WTC11 (cell line): Measurements from ENCODE around the gene RALBP1. TPM values are rescaled to one million over a fixed set of nuclear protein-coding genes. Genes with fewer than 3 reads are reported as not detected.

Experiments used
- ATAC-seq: fragments of 200-7000 bp; cut with Tn5 transposase; 2 replicates; pipeline ENCODE4 v1.10.0; 2021; ENCODE audit warnings: mild to moderate bottlenecking, moderate library complexity
- CTCF ChIA-PET: fragments of 300-600 bp; sonication (Branson Sonifier 250); formaldehyde crosslinking; loops from one replicate; lab custom pipeline; 2021; ENCODE audit warnings: antibody characterized with exemption; lab: Charles Lee
- POLR2A ChIA-PET: fragments of 350-600 bp; sonication (Branson Sonifier 250); formaldehyde crosslinking; loops from one replicate; lab custom pipeline; 2021; ENCODE audit warnings: antibody characterized with exemption; lab: Charles Lee
- DNase-seq: peaks from one replicate; pipeline ENCODE4 v3.0.0; 2021; ENCODE audit warnings: low spot score
- H3K27ac Mint-ChIP-seq: 2 replicates; pipeline ENCODE4 v1.8.0; 2021; ENCODE audit warnings: mixed read lengths
- H3K27me3 Mint-ChIP-seq: 2 replicates; pipeline ENCODE4 v1.8.0; 2021; ENCODE audit warnings: low read depth, mild to moderate bottlenecking, moderate library complexity, mixed read lengths
- H3K36me3 Mint-ChIP-seq: 2 replicates; pipeline ENCODE4 v1.8.0; 2021; ENCODE audit warnings: mixed read lengths
- H3K4me1 Mint-ChIP-seq: 2 replicates; pipeline ENCODE4 v1.8.0; 2022; ENCODE audit warnings: mixed read lengths
- H3K4me3 Mint-ChIP-seq: 2 replicates; pipeline ENCODE4 v1.8.0; 2021; ENCODE audit warnings: mild to moderate bottlenecking, moderate library complexity, mixed read lengths
- H3K9me3 Mint-ChIP-seq: 2 replicates; pipeline ENCODE4 v1.8.0; 2021; ENCODE audit warnings: mixed read lengths
- AR ChIP-seq: fragments of 250-450 bp; sonication (Bioruptor Pico); IDR thresholded peaks from 2 replicates; pipeline ENCODE4 v1.9.0; 2021; ENCODE audit warnings: mild to moderate bottlenecking
- E2F1 ChIP-seq: sonication (generic); formaldehyde crosslinking; IDR thresholded peaks from 2 replicates; pipeline ENCODE4 v1.8.0; 2022; ENCODE audit warnings: mild to moderate bottlenecking, missing genetic modification reagents
- ESRRA ChIP-seq: sonication (generic); formaldehyde crosslinking; IDR thresholded peaks from 2 replicates; pipeline ENCODE4 v1.8.1; 2022; ENCODE audit warnings: mild to moderate bottlenecking, missing genetic modification reagents, borderline replicate concordance
- ETV6 ChIP-seq: sonication (generic); formaldehyde crosslinking; IDR thresholded peaks from 2 replicates; pipeline ENCODE4 v1.8.1; 2022; ENCODE audit warnings: mild to moderate bottlenecking, missing genetic modification reagents
- FOXP4 ChIP-seq: sonication (generic); formaldehyde crosslinking; IDR thresholded peaks from 2 replicates; pipeline ENCODE4 v1.8.0; 2022; ENCODE audit warnings: mild to moderate bottlenecking, missing genetic modification reagents
- GRHL2 ChIP-seq: fragments of 250-450 bp; sonication (Bioruptor Pico); IDR thresholded peaks from 2 replicates; pipeline ENCODE4 v1.8.0; 2022; ENCODE audit warnings: mild to moderate bottlenecking, moderate library complexity; ENCODE audit not compliant: insufficient replicate concordance, severe bottlenecking
- GTF2I ChIP-seq: fragments of 250-450 bp; sonication (Bioruptor Pico); conservative IDR thresholded peaks from 2 replicates; pipeline ENCODE4 v1.4.0; 2021; ENCODE audit warnings: mild to moderate bottlenecking
- IRF2 ChIP-seq: sonication (generic); formaldehyde crosslinking; IDR thresholded peaks from 2 replicates; pipeline ENCODE4 v1.8.0; 2022; ENCODE audit warnings: low read depth, missing genetic modification reagents, borderline replicate concordance
- MYBL2 ChIP-seq: sonication (generic); formaldehyde crosslinking; IDR thresholded peaks from 2 replicates; pipeline ENCODE4 v1.8.1; 2023; ENCODE audit warnings: mild to moderate bottlenecking, moderate library complexity, missing genetic modification reagents
- NFATC4 ChIP-seq: fragments of 250-450 bp; sonication (Bioruptor Pico); IDR thresholded peaks from 2 replicates; pipeline ENCODE4 v1.9.0; 2021; ENCODE audit warnings: mild to moderate bottlenecking
- NR3C1 ChIP-seq: sonication (generic); formaldehyde crosslinking; conservative IDR thresholded peaks from 2 replicates; pipeline ENCODE4 v1.8.1; 2023; ENCODE audit warnings: low read depth, mild to moderate bottlenecking, missing genetic modification reagents
- RELA ChIP-seq: sonication (generic); formaldehyde crosslinking; IDR thresholded peaks from 2 replicates; pipeline ENCODE4 v1.8.1; 2022; ENCODE audit warnings: missing genetic modification reagents, mild to moderate bottlenecking, borderline replicate concordance
- SMAD4 ChIP-seq: sonication (generic); formaldehyde crosslinking; IDR thresholded peaks from 2 replicates; pipeline ENCODE4 v1.8.0; 2022; ENCODE audit warnings: mild to moderate bottlenecking, missing genetic modification reagents
- SP1 ChIP-seq: sonication (generic); formaldehyde crosslinking; conservative IDR thresholded peaks from 2 replicates; pipeline ENCODE4 v1.8.1; 2022; ENCODE audit warnings: missing genetic modification reagents
- TEAD4 ChIP-seq: sonication (generic); formaldehyde crosslinking; IDR thresholded peaks from 2 replicates; pipeline ENCODE4 v1.8.0; 2022; ENCODE audit warnings: mild to moderate bottlenecking, missing genetic modification reagents
- ZNF121 ChIP-seq: sonication (generic); formaldehyde crosslinking; IDR thresholded peaks from 2 replicates; pipeline ENCODE4 v1.8.0; 2023; ENCODE audit warnings: missing genetic modification reagents
- ZNF396 ChIP-seq: fragments of 250-450 bp; sonication (Bioruptor Pico); IDR thresholded peaks from 2 replicates; pipeline ENCODE4 v1.8.0; 2021; ENCODE audit warnings: mild to moderate bottlenecking, moderate library complexity, borderline replicate concordance
- ZNF416 ChIP-seq: fragments of 250-450 bp; sonication (Bioruptor Pico); IDR thresholded peaks from 2 replicates; pipeline ENCODE4 v1.9.0; 2021; ENCODE audit warnings: mild to moderate bottlenecking, inconsistent platforms
- ZNF423 ChIP-seq: fragments of 250-450 bp; sonication (Bioruptor Pico); IDR thresholded peaks from 2 replicates; pipeline ENCODE4 v2.1.2; 2022; ENCODE audit warnings: mild to moderate bottlenecking, moderate library complexity
- total RNA-seq: library from RNA; stranded (reverse); gene quantifications from 3 replicates; pipeline ENCODE4 v1.2.3, GENCODE V29; 2021
- TF ChIP-seq, protein P1 (sequence below): fragments of 250-450 bp; sonication (Bioruptor Pico); conservative IDR thresholded peaks from 2 replicates; pipeline ENCODE4 v1.9.0; 2021; ENCODE audit warnings: mild to moderate bottlenecking
- TF ChIP-seq, protein P2 (sequence below): sonication (generic); formaldehyde crosslinking; IDR thresholded peaks from 2 replicates; pipeline ENCODE4 v1.8.1; 2022; ENCODE audit warnings: low read depth, missing genetic modification reagents, borderline replicate concordance

The RALBP1 gene
- total RNA-seq, 1 experiment from 2014 or later = 69.3 TPM

- H3K27ac Mint-ChIP-seq = no peak overlapping the region
- DNase-seq = no peak
- no peak for ATAC-seq
- CTCF ChIA-PET = interaction anchor here (1.0 kb wide), 1 partner anchor 139 kb away, joined by 4 read pairs; no protein-coding TSS in a partner anchor
- POLR2A ChIA-PET = no interaction called here
- no peaks in the 10 kb centered on the region for H3K36me3 Mint-ChIP-seq
- peaks cover 21% of the 10 kb centered on the region for H3K4me1 Mint-ChIP-seq
- H3K9me3 Mint-ChIP-seq = peaks cover 4% of the 10 kb centered on the region; the same call in 1 of the 2 replicates
- no peak overlapping the region for H3K4me3 Mint-ChIP-seq
- TF ChIP-seq ZNF416 (no peak), SP1 (CRISPR knock-in tag) (no peak), ZNF396 (CRISPR knock-in tag) (no peak), NFATC4 (no peak), TEAD4 (CRISPR knock-in tag) (no peak), GTF2I (CRISPR knock-in tag) (no peak), RELA (CRISPR knock-in tag) (no peak), IRF2 (CRISPR knock-in tag) (no peak), MYBL2 (CRISPR knock-in tag) (no peak), ZNF423 (CRISPR knock-in tag) (no peak), ETV6 (CRISPR knock-in tag) (no peak), AR (no peak), ESRRA (CRISPR knock-in tag) (no peak), GRHL2 (CRISPR knock-in tag) (no peak), ZNF121 (no peak), E2F1 (CRISPR knock-in tag) (no peak)
- TF ChIP-seq, protein P1, sequence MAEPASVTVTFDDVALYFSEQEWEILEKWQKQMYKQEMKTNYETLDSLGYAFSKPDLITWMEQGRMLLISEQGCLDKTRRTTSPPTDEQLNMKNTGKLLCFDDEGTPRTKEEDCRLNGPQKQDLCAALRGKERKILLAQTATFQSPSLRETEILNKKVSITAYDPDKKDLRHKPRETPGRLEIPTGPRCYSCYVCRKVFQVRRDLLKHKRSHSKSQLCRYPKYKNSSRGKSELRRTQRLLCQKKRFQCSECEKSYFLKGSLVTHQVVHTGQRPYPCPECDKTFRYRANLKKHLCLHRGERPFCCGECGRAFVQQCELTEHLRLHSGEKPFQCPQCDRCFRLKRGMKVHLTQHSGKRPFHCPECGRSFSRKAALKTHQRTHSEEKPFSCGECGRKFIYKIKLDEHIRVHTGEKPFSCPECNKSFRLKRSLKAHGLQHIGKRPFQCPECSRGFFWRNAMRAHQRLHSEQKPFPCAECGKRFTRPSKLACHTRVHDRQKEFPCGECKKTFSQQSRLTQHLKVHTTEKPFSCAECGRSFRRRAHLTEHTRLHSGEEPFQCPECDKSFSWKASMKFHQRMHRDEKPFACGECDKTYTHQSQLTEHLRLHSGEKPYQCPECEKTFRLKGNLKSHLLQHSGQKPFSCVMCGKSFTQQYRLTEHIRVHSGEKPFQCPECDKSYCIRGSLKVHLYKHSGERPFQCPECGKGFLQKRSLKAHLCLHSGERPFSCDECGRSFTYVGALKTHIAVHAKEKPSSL (CRISPR knock-in tag) = no peak
- H3K27me3 Mint-ChIP-seq = no peaks in the 10 kb centered on the region
Measured at GRCh38 chr18:9437021-9437437, 38.3 kb upstream of the RALBP1 start.

DNA sequence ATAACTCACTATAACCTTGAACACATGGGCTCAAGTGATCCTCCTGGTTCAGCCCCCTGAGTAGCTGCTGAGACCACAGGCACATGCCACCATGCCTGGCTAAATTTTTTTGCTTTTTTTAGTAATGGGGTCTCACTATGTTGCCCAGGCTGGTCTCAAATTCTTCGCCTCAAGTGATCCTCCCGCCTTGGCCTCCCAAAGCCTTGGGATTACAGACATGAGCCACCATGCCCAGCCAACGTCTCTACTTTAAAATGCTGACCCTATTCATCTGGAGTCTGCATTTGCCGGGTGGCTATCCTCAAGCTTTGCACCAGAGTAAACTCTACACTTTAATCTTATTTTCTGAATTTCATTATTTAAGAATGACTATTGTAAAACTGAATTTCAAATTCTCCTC is 37.6 kb upstream of the RALBP1 start:
- no peak for ATAC-seq

DNA sequence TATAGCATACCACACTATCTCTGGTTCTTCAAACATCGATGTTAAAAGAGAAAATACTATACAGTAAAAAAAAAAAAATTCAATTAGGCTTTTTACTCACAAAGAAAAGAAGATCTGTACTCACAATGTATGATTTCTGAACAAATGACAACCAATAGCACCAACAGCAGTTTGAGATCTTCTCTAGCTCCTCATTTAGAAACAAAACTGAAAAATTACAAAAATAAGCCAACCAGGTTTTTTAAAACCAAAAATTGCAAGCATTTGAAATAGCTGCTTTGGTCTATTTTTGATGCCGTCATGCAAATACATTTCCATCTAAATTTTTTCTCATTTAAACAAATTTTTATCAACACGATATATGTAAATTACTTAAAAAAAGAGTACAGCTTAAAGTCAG is 34.3 kb upstream of the RALBP1 start:
- TF ChIP-seq ETV6 (CRISPR knock-in tag) (no peak), MYBL2 (CRISPR knock-in tag) (no peak), FOXP4 (CRISPR knock-in tag) (no peak)
- TF ChIP-seq, protein P2, sequence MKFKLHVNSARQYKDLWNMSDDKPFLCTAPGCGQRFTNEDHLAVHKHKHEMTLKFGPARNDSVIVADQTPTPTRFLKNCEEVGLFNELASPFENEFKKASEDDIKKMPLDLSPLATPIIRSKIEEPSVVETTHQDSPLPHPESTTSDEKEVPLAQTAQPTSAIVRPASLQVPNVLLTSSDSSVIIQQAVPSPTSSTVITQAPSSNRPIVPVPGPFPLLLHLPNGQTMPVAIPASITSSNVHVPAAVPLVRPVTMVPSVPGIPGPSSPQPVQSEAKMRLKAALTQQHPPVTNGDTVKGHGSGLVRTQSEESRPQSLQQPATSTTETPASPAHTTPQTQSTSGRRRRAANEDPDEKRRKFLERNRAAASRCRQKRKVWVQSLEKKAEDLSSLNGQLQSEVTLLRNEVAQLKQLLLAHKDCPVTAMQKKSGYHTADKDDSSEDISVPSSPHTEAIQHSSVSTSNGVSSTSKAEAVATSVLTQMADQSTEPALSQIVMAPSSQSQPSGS = no peak
- DNase-seq (no peak), ATAC-seq (no peak)
- H3K9me3 Mint-ChIP-seq = peaks cover 6% of the 10 kb centered on the region
- H3K4me3 Mint-ChIP-seq = no peak overlapping the region
- ChIA-PET CTCF (no interaction called here), POLR2A (no interaction called here)
- H3K4me1 Mint-ChIP-seq = peaks cover 9% of the 10 kb centered on the region
- no peaks in the 10 kb centered on the region for H3K27me3 Mint-ChIP-seq
- no peaks in the 10 kb centered on the region for H3K36me3 Mint-ChIP-seq
- no peak overlapping the region for H3K27ac Mint-ChIP-seq

More for the DNA sequence above, 37.6 kb upstream of the RALBP1 start:
- peaks cover 21% of the 10 kb centered on the region for H3K4me1 Mint-ChIP-seq
- DNase-seq = no peak
- no peaks in the 10 kb centered on the region for H3K36me3 Mint-ChIP-seq
- CTCF ChIA-PET = interaction anchor here (1.0 kb wide), 1 partner anchor 138 kb away, joined by 4 read pairs; no protein-coding TSS in a partner anchor
- no peaks in the 10 kb centered on the region for H3K27me3 Mint-ChIP-seq
- POLR2A ChIA-PET = no interaction called here
- H3K4me3 Mint-ChIP-seq = no peak overlapping the region
- no peak overlapping the region for H3K27ac Mint-ChIP-seq
- no peak for TF ChIP-seq SMAD4 (CRISPR knock-in tag)
- TF ChIP-seq NR3C1 (CRISPR knock-in tag) = no peak
- peak; percentile 54; the same call in 1 of the 2 replicates for TF ChIP-seq ZNF121
- TF ChIP-seq, all 79 proteins: peak for 1
- peaks cover 4% of the 10 kb centered on the region; the same call in 1 of the 2 replicates for H3K9me3 Mint-ChIP-seq
